Esophagus squamous epithelium (tissue), 5 donors: ENCODE measurements around the gene GCDH. TPM values are rescaled to one million over a fixed set of nuclear protein-coding genes. Genes with fewer than 3 reads are reported as not detected.

Experiments
- DNase-seq: peaks from one replicate; lab custom pipeline; 2025; lab: John Stamatoyannopoulos, UW
- H3K27ac ChIP-seq, 4 donors: fragments of 200-600 bp; sonication (generic); one replicate each; pipeline ENCODE4 v1.5.1; 2016 to 2019; ENCODE audit warnings: mild to moderate bottlenecking in 1 of 4
- H3K27me3 ChIP-seq, 4 donors: fragments of 200-600 bp; sonication (generic); 1 replicate in 3 of 4; 2 replicates in 1 of 4; pipeline versions ENCODE4 v1.5.1 to v1.6.0; 2017 to 2021; ENCODE audit warnings: antibody characterized with exemption in 1 of 4
- H3K36me3 ChIP-seq, 3 donors: fragments of 200-600 bp; sonication (generic); one replicate each; pipeline ENCODE4 v1.5.1; 2016 to 2019
- H3K4me1 ChIP-seq, 3 donors: fragments of 200-600 bp; sonication (generic); one replicate each; pipeline ENCODE4 v1.5.1; 2017 to 2019
- H3K4me3 ChIP-seq, 4 donors: fragments of 200-600 bp; sonication (generic); 1 replicate in 3 of 4; 2 replicates in 1 of 4; pipeline ENCODE4 v1.5.1; 2016 to 2019; ENCODE audit warnings: mild to moderate bottlenecking in 2 of 4, moderate library complexity in 1 of 4
- H3K9me3 ChIP-seq, 3 donors: fragments of 200-600 bp; sonication (generic); one replicate each; pipeline ENCODE4 v1.5.1; 2016 to 2019
- POLR2A ChIP-seq, 4 donors: fragments of 450-650 bp; IDR thresholded peaks; one replicate each; pipeline ENCODE4 v1.6.1; 2017; ENCODE audit warnings: antibody characterized with exemption in 4 of 4, mild to moderate bottlenecking in 4 of 4, moderate library complexity in 3 of 4
- WGBS, 2 donors: methylation state at CpG; one replicate each; pipeline ENCODE4 v1.1.5; 2018; 5-methylcytosine and 5-hydroxymethylcytosine counted together
- intact Hi-C: fragments of 100-400 bp; cut with DNase I; formaldehyde crosslinking; loops from one replicate; pipeline ENCODE4 v1.15.0; 2022
- total RNA-seq, 4 donors: library from RNA; depleted of rRNA; stranded (reverse); fragments of >200 nt; gene quantifications; one replicate each; pipeline ENCODE4 v1.1.0, GENCODE V29; 2016
- TF ChIP-seq, protein P1 (sequence below), 6 experiments: fragments of 450-650 bp in 4 of 6; fragments of 200-600 bp in 2 of 6; sonication (generic) in 2 of 6; IDR thresholded peaks; one replicate each; pipeline ENCODE4 v1.5.1; 2016 to 2019; ENCODE audit warnings: antibody characterized with exemption in 6 of 6, mild to moderate bottlenecking in 4 of 6, moderate library complexity in 4 of 6
- donor health status: DM: yes; HTN: yes; CAD: no.

Gene GCDH
- total RNA-seq, 4 donors from 2014 or later: 20.9 to 44.1 (median 34.9) TPM

GRCh38 chr19:12867120-12868099 is 23.6 kb upstream of the GCDH start:
- intact Hi-C loops: no loop called here
- Histone ChIP-seq H3K9me3 (no peaks in the 10 kb centered on the region), H3K27me3 (peaks cover 0 to 6% (median 0%) of the 10 kb centered on the region in 4 donors), H3K4me3 (peak overlapping the region; percentile 21 to 63 (median 43)), H3K27ac (no peak overlapping the region), H3K4me1 (peaks cover 7 to 15% (median 11%) of the 10 kb centered on the region in 3 donors), H3K36me3 (no peaks in the 10 kb centered on the region)
- 9 to 18% methylated on average over 27 of the region's 51 CpGs for WGBS, 2 donors
- DNase-seq: no peak
- TF ChIP-seq POLR2A (IDR thresholded peaks at IDR 0.05): no peak

- Histone ChIP-seq H3K9me3 (no peaks in the 10 kb centered on the region), H3K27ac (no peak overlapping the region), H3K4me1 (peaks cover 7 to 19% (median 12%) of the 10 kb centered on the region in 3 donors), H3K27me3 (peaks cover 0 to 6% (median 0%) of the 10 kb centered on the region in 4 donors), H3K4me3 (no peak overlapping the region), H3K36me3 (no peaks in the 10 kb centered on the region)
- no peak for TF ChIP-seq POLR2A (IDR thresholded peaks at IDR 0.05)
- TF ChIP-seq, protein P1, sequence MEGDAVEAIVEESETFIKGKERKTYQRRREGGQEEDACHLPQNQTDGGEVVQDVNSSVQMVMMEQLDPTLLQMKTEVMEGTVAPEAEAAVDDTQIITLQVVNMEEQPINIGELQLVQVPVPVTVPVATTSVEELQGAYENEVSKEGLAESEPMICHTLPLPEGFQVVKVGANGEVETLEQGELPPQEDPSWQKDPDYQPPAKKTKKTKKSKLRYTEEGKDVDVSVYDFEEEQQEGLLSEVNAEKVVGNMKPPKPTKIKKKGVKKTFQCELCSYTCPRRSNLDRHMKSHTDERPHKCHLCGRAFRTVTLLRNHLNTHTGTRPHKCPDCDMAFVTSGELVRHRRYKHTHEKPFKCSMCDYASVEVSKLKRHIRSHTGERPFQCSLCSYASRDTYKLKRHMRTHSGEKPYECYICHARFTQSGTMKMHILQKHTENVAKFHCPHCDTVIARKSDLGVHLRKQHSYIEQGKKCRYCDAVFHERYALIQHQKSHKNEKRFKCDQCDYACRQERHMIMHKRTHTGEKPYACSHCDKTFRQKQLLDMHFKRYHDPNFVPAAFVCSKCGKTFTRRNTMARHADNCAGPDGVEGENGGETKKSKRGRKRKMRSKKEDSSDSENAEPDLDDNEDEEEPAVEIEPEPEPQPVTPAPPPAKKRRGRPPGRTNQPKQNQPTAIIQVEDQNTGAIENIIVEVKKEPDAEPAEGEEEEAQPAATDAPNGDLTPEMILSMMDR (IDR thresholded peaks at IDR 0.05): no peak
- intact Hi-C loops: no loop called here
- DNase-seq: no peak
- WGBS, 2 donors: 92 to 98% methylated on average over 7 of the region's 10 CpGs
Measured at GRCh38 chr19:12868540-12869112, 22.3 kb upstream of the GCDH start.

DNA sequence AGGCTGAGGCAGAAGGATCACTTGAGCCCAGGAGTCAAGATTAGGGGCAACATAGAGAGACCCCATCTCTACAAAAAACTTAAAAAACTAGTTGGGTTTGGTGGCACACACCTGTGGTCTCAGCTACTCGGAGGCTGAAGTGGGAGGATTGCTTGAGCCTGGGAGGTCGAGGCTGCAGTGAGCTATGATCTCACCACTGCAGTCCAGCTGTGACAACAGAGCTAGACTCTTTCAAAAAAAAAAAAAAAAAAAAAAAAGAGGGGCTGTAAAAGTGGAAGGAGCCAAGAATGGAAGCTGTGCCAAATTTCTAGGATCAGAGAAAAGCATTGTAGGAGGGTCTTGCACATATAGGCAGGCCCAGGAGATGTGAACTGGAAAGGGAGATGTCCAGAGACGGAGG is 19.3 kb upstream of the GCDH start:
- no peak for DNase-seq
- peaks cover under 1 to 30% (median 2%) of the 10 kb centered on the region in 3 donors for H3K36me3 ChIP-seq
- H3K4me3 ChIP-seq: no peak overlapping the region
- TF ChIP-seq, protein P1 (IDR thresholded peaks at IDR 0.05): no peak
- H3K9me3 ChIP-seq: no peaks in the 10 kb centered on the region
- 71 to 78% methylated on average over 2 to 3 of the region's 3 CpGs for WGBS, 2 donors
- peaks cover 0 to 6% (median 0%) of the 10 kb centered on the region in 4 donors for H3K27me3 ChIP-seq
- H3K27ac ChIP-seq: no peak overlapping the region
- intact Hi-C loops: no loop called here
- H3K4me1 ChIP-seq: peaks cover 7 to 23% (median 17%) of the 10 kb centered on the region in 3 donors

- H3K27ac ChIP-seq: no peak overlapping the region
- H3K36me3 ChIP-seq: peaks cover 6 to 36% (median 7%) of the 10 kb centered on the region in 3 donors
- WGBS, 2 donors: 81 to 90% methylated on average over 5 of the region's 5 CpGs
- no peak for TF ChIP-seq POLR2A (IDR thresholded peaks at IDR 0.05)
- TF ChIP-seq, protein P1 (IDR thresholded peaks at IDR 0.05): no peak
- H3K9me3 ChIP-seq: no peaks in the 10 kb centered on the region
- DNase-seq: no peak
- H3K4me1 ChIP-seq: peaks cover 6 to 17% (median 11%) of the 10 kb centered on the region in 3 donors
- peaks cover 0 to 5% (median 0%) of the 10 kb centered on the region in 4 donors for H3K27me3 ChIP-seq
- H3K4me3 ChIP-seq: no peak overlapping the region
- intact Hi-C loops: no loop called here
Measured at GRCh38 chr19:12872255-12872654, 18.7 kb upstream of the GCDH start.

GRCh38 chr19:12872941-12873890 is 17.7 kb upstream of the GCDH start:
- TF ChIP-seq, protein P1 (IDR thresholded peaks at IDR 0.05): no peak
- no peak for TF ChIP-seq POLR2A (IDR thresholded peaks at IDR 0.05)
- no peak for DNase-seq
- Histone ChIP-seq H3K27me3 (no peaks in the 10 kb centered on the region), H3K4me1 (peaks cover 0 to 8% (median 6%) of the 10 kb centered on the region in 3 donors), H3K9me3 (no peaks in the 10 kb centered on the region), H3K36me3 (peaks cover 13 to 46% (median 15%) of the 10 kb centered on the region in 3 donors), H3K27ac (peak overlapping the region in 2 of 4 donors; percentile 9 to 39), H3K4me3 (peak overlapping the region in 3 of 4 donors; percentile 23 to 49 (median 30))
- intact Hi-C loops: no loop called here
- WGBS, 2 donors: 64 to 71% methylated on average over 20 to 37 of the region's 70 CpGs
